WTC11 (cell line): ENCODE data around the gene UFL1. TPM values are rescaled to one million over a fixed set of nuclear protein-coding genes. Genes with fewer than 3 reads are reported as not detected.

Source experiments
- ATAC-seq: fragments of 200-7000 bp; cut with Tn5 transposase; 2 replicates; pipeline ENCODE4 v1.10.0; 2021; ENCODE audit warnings: mild to moderate bottlenecking, moderate library complexity
- CTCF ChIA-PET: fragments of 300-600 bp; sonication (Branson Sonifier 250); formaldehyde crosslinking; loops from one replicate; lab custom pipeline; 2021; ENCODE audit warnings: antibody characterized with exemption; lab: Charles Lee
- POLR2A ChIA-PET: fragments of 350-600 bp; sonication (Branson Sonifier 250); formaldehyde crosslinking; loops from one replicate; lab custom pipeline; 2021; ENCODE audit warnings: antibody characterized with exemption; lab: Charles Lee
- DNase-seq: peaks from one replicate; pipeline ENCODE4 v3.0.0; 2021; ENCODE audit warnings: low spot score
- H3K27ac Mint-ChIP-seq: 2 replicates; pipeline ENCODE4 v1.8.0; 2021; ENCODE audit warnings: mixed read lengths
- H3K27me3 Mint-ChIP-seq: 2 replicates; pipeline ENCODE4 v1.8.0; 2021; ENCODE audit warnings: low read depth, mild to moderate bottlenecking, moderate library complexity, mixed read lengths
- H3K36me3 Mint-ChIP-seq: 2 replicates; pipeline ENCODE4 v1.8.0; 2021; ENCODE audit warnings: mixed read lengths
- H3K4me1 Mint-ChIP-seq: 2 replicates; pipeline ENCODE4 v1.8.0; 2022; ENCODE audit warnings: mixed read lengths
- H3K4me3 Mint-ChIP-seq: 2 replicates; pipeline ENCODE4 v1.8.0; 2021; ENCODE audit warnings: mild to moderate bottlenecking, moderate library complexity, mixed read lengths
- H3K9me3 Mint-ChIP-seq: 2 replicates; pipeline ENCODE4 v1.8.0; 2021; ENCODE audit warnings: mixed read lengths
- ESRRA ChIP-seq: sonication (generic); formaldehyde crosslinking; IDR thresholded peaks from 2 replicates; pipeline ENCODE4 v1.8.1; 2022; ENCODE audit warnings: mild to moderate bottlenecking, missing genetic modification reagents, borderline replicate concordance
- JUN ChIP-seq: sonication (generic); formaldehyde crosslinking; IDR thresholded peaks from 2 replicates; pipeline ENCODE4 v1.8.0; 2023; ENCODE audit warnings: mild to moderate bottlenecking, missing genetic modification reagents
- RORB ChIP-seq: fragments of 250-450 bp; sonication (Bioruptor Pico); IDR thresholded peaks from 2 replicates; pipeline ENCODE4 v1.9.0; 2021; ENCODE audit warnings: mild to moderate bottlenecking
- SMAD4 ChIP-seq: sonication (generic); formaldehyde crosslinking; IDR thresholded peaks from 2 replicates; pipeline ENCODE4 v1.8.0; 2022; ENCODE audit warnings: mild to moderate bottlenecking, missing genetic modification reagents
- SOX15 ChIP-seq: fragments of 250-450 bp; sonication (Bioruptor Pico); IDR thresholded peaks from 2 replicates; pipeline ENCODE4 v1.9.0; 2021; ENCODE audit warnings: mild to moderate bottlenecking
- TEAD4 ChIP-seq: sonication (generic); formaldehyde crosslinking; IDR thresholded peaks from 2 replicates; pipeline ENCODE4 v1.8.0; 2022; ENCODE audit warnings: mild to moderate bottlenecking, missing genetic modification reagents
- ZBTB21 ChIP-seq: sonication (generic); formaldehyde crosslinking; IDR thresholded peaks from 2 replicates; pipeline ENCODE4 v1.8.1; 2023; ENCODE audit warnings: mild to moderate bottlenecking, missing genetic modification reagents, borderline replicate concordance
- ZNF219 ChIP-seq: sonication (generic); formaldehyde crosslinking; IDR thresholded peaks from 2 replicates; pipeline ENCODE4 v1.8.0; 2023; ENCODE audit warnings: missing genetic modification reagents, mild to moderate bottlenecking, borderline replicate concordance
- total RNA-seq: library from RNA; stranded (reverse); gene quantifications from 3 replicates; pipeline ENCODE4 v1.2.3, GENCODE V29; 2021
- TF ChIP-seq, protein P1 (sequence below): fragments of 250-450 bp; sonication (Bioruptor Pico); conservative IDR thresholded peaks from 2 replicates; pipeline ENCODE4 v1.9.0; 2021; ENCODE audit warnings: mild to moderate bottlenecking
- TF ChIP-seq, protein P2 (sequence below): fragments of 250-450 bp; sonication (Bioruptor Pico); IDR thresholded peaks from 2 replicates; pipeline ENCODE4 v1.8.0; 2021; ENCODE audit warnings: mild to moderate bottlenecking
- TF ChIP-seq, protein P3 (sequence below): fragments of 250-450 bp; sonication (Bioruptor Pico); IDR thresholded peaks from 2 replicates; pipeline ENCODE4 v1.9.0; 2021; ENCODE audit warnings: mild to moderate bottlenecking, borderline replicate concordance
- TF ChIP-seq, protein P4 (sequence below): sonication (generic); formaldehyde crosslinking; IDR thresholded peaks from 2 replicates; pipeline ENCODE4 v1.8.1; 2022; ENCODE audit warnings: low read depth, mild to moderate bottlenecking, moderate library complexity, missing genetic modification reagents, borderline replicate concordance
- TF ChIP-seq, protein P5 (sequence below): sonication (generic); formaldehyde crosslinking; IDR thresholded peaks from 2 replicates; pipeline ENCODE4 v1.8.0; 2022; ENCODE audit warnings: mild to moderate bottlenecking, missing genetic modification reagents
- TF ChIP-seq, protein P6 (sequence below): sonication (generic); formaldehyde crosslinking; IDR thresholded peaks from 2 replicates; pipeline ENCODE4 v1.8.1; 2022; ENCODE audit warnings: low read depth, missing genetic modification reagents, borderline replicate concordance
- TF ChIP-seq, protein P7 (sequence below): sonication (generic); formaldehyde crosslinking; IDR thresholded peaks from 2 replicates; pipeline ENCODE4 v1.8.1; 2023; ENCODE audit warnings: mild to moderate bottlenecking, missing genetic modification reagents
- TF ChIP-seq, protein P8 (sequence below): fragments of 250-450 bp; sonication (Bioruptor Pico); IDR thresholded peaks from 2 replicates; pipeline ENCODE4 v2.1.2; 2022; ENCODE audit warnings: mild to moderate bottlenecking, moderate library complexity

Gene UFL1
- total RNA-seq, 1 experiment from 2014 or later: 15.3 TPM

DNA sequence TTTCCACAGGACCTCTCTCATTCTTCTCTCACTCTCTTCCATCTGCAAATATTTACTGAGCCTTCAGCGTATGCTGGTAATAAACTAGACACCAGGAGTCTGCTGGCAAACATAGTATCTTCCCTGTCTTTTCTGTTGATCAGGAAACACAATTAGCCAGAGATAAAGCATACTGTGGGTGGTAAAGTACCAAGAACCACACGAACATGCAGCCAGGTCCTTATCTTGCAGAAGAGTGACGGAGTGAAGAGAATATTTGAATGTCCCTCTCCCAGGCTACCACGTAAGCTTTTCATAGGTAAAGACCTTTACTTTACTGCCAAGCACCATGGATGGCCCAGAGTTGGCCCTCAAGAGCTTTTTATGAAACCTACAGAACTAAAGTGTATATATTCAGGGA, 54.6 kb downstream of the UFL1 start (continued):
- TF ChIP-seq, protein P1, sequence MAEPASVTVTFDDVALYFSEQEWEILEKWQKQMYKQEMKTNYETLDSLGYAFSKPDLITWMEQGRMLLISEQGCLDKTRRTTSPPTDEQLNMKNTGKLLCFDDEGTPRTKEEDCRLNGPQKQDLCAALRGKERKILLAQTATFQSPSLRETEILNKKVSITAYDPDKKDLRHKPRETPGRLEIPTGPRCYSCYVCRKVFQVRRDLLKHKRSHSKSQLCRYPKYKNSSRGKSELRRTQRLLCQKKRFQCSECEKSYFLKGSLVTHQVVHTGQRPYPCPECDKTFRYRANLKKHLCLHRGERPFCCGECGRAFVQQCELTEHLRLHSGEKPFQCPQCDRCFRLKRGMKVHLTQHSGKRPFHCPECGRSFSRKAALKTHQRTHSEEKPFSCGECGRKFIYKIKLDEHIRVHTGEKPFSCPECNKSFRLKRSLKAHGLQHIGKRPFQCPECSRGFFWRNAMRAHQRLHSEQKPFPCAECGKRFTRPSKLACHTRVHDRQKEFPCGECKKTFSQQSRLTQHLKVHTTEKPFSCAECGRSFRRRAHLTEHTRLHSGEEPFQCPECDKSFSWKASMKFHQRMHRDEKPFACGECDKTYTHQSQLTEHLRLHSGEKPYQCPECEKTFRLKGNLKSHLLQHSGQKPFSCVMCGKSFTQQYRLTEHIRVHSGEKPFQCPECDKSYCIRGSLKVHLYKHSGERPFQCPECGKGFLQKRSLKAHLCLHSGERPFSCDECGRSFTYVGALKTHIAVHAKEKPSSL: no peak
- TF ChIP-seq RORB (CRISPR knock-in tag) (no peak), JUN (CRISPR knock-in tag) (no peak), ZBTB21 (CRISPR knock-in tag) (no peak), ZNF219 (no peak)
- TF ChIP-seq, protein P2, sequence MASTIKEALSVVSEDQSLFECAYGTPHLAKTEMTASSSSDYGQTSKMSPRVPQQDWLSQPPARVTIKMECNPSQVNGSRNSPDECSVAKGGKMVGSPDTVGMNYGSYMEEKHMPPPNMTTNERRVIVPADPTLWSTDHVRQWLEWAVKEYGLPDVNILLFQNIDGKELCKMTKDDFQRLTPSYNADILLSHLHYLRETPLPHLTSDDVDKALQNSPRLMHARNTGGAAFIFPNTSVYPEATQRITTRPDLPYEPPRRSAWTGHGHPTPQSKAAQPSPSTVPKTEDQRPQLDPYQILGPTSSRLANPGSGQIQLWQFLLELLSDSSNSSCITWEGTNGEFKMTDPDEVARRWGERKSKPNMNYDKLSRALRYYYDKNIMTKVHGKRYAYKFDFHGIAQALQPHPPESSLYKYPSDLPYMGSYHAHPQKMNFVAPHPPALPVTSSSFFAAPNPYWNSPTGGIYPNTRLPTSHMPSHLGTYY (CRISPR knock-in tag): no peak
- TF ChIP-seq, protein P3, sequence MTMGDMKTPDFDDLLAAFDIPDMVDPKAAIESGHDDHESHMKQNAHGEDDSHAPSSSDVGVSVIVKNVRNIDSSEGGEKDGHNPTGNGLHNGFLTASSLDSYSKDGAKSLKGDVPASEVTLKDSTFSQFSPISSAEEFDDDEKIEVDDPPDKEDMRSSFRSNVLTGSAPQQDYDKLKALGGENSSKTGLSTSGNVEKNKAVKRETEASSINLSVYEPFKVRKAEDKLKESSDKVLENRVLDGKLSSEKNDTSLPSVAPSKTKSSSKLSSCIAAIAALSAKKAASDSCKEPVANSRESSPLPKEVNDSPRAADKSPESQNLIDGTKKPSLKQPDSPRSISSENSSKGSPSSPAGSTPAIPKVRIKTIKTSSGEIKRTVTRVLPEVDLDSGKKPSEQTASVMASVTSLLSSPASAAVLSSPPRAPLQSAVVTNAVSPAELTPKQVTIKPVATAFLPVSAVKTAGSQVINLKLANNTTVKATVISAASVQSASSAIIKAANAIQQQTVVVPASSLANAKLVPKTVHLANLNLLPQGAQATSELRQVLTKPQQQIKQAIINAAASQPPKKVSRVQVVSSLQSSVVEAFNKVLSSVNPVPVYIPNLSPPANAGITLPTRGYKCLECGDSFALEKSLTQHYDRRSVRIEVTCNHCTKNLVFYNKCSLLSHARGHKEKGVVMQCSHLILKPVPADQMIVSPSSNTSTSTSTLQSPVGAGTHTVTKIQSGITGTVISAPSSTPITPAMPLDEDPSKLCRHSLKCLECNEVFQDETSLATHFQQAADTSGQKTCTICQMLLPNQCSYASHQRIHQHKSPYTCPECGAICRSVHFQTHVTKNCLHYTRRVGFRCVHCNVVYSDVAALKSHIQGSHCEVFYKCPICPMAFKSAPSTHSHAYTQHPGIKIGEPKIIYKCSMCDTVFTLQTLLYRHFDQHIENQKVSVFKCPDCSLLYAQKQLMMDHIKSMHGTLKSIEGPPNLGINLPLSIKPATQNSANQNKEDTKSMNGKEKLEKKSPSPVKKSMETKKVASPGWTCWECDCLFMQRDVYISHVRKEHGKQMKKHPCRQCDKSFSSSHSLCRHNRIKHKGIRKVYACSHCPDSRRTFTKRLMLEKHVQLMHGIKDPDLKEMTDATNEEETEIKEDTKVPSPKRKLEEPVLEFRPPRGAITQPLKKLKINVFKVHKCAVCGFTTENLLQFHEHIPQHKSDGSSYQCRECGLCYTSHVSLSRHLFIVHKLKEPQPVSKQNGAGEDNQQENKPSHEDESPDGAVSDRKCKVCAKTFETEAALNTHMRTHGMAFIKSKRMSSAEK (CRISPR knock-in tag): no peak
- TF ChIP-seq, protein P4, sequence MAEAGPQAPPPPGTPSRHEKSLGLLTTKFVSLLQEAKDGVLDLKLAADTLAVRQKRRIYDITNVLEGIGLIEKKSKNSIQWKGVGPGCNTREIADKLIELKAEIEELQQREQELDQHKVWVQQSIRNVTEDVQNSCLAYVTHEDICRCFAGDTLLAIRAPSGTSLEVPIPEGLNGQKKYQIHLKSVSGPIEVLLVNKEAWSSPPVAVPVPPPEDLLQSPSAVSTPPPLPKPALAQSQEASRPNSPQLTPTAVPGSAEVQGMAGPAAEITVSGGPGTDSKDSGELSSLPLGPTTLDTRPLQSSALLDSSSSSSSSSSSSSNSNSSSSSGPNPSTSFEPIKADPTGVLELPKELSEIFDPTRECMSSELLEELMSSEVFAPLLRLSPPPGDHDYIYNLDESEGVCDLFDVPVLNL: no peak
- TF ChIP-seq, protein P5, sequence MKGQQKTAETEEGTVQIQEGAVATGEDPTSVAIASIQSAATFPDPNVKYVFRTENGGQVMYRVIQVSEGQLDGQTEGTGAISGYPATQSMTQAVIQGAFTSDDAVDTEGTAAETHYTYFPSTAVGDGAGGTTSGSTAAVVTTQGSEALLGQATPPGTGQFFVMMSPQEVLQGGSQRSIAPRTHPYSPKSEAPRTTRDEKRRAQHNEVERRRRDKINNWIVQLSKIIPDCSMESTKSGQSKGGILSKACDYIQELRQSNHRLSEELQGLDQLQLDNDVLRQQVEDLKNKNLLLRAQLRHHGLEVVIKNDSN: no peak

DNA sequence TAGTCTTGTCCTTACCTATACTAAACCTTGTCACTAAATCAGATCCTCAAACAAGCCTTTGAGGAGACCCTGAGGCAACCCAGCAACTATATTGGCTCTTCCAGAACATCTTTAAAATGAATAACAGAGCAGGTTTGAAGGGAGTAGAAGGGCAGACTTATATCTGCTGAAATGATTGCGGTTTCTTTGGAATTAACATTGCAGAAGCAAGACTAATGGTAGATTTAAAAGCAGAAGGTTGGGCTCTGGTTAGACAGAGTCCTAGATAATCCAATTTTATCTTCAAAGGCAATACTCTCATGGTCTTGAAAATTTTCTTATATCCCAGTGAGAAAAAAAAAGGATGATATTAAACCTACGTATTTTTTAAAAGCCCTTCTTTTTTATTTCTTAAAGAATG, 60.4 kb downstream of the UFL1 start:
- H3K9me3 Mint-ChIP-seq: no peaks in the 10 kb centered on the region
- ATAC-seq (no peak), DNase-seq (no peak)
- no peak overlapping the region for H3K27ac Mint-ChIP-seq
- H3K4me1 Mint-ChIP-seq: no peaks in the 10 kb centered on the region
- no peaks in the 10 kb centered on the region for H3K27me3 Mint-ChIP-seq
- no peaks in the 10 kb centered on the region for H3K36me3 Mint-ChIP-seq
- H3K4me3 Mint-ChIP-seq: no peak overlapping the region
- ChIA-PET CTCF (interaction anchor here (1.1 kb wide), 1 partner anchor 15 kb away, joined by 3 read pairs; no protein-coding TSS in a partner anchor), POLR2A (no interaction called here)
- TF ChIP-seq SOX15 (CRISPR knock-in tag): no peak
- TF ChIP-seq, protein P6, sequence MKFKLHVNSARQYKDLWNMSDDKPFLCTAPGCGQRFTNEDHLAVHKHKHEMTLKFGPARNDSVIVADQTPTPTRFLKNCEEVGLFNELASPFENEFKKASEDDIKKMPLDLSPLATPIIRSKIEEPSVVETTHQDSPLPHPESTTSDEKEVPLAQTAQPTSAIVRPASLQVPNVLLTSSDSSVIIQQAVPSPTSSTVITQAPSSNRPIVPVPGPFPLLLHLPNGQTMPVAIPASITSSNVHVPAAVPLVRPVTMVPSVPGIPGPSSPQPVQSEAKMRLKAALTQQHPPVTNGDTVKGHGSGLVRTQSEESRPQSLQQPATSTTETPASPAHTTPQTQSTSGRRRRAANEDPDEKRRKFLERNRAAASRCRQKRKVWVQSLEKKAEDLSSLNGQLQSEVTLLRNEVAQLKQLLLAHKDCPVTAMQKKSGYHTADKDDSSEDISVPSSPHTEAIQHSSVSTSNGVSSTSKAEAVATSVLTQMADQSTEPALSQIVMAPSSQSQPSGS: no peak
- TF ChIP-seq, protein P7, sequence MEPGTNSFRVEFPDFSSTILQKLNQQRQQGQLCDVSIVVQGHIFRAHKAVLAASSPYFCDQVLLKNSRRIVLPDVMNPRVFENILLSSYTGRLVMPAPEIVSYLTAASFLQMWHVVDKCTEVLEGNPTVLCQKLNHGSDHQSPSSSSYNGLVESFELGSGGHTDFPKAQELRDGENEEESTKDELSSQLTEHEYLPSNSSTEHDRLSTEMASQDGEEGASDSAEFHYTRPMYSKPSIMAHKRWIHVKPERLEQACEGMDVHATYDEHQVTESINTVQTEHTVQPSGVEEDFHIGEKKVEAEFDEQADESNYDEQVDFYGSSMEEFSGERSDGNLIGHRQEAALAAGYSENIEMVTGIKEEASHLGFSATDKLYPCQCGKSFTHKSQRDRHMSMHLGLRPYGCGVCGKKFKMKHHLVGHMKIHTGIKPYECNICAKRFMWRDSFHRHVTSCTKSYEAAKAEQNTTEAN (CRISPR knock-in tag): no peak
- TF ChIP-seq SMAD4 (CRISPR knock-in tag): no peak
- no peak for TF ChIP-seq TEAD4 (CRISPR knock-in tag)
- no peak for TF ChIP-seq ESRRA (CRISPR knock-in tag)
- TF ChIP-seq, protein P8, sequence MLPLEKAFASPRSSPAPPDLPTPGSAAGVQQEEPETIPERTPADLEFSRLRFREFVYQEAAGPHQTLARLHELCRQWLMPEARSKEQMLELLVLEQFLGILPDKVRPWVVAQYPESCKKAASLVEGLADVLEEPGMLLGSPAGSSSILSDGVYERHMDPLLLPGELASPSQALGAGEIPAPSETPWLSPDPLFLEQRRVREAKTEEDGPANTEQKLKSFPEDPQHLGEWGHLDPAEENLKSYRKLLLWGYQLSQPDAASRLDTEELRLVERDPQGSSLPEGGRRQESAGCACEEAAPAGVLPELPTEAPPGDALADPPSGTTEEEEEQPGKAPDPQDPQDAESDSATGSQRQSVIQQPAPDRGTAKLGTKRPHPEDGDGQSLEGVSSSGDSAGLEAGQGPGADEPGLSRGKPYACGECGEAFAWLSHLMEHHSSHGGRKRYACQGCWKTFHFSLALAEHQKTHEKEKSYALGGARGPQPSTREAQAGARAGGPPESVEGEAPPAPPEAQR (CRISPR knock-in tag): no peak
